ENCODE data around the gene MYBPHL. TPM values are rescaled to one million over a fixed set of nuclear protein-coding genes. Genes with fewer than 3 reads are reported as not detected.
"Not testable (repeated sequence)": the region's sequence is repeated elsewhere in the genome, so short reads cannot be mapped to it uniquely, and the experiment has no call there.

Gene MYBPHL
- total RNA-seq, 3 donors from 2014 or later (not counting 1 experiment from before 2014, with no cell fraction given) = not detected

DNA sequence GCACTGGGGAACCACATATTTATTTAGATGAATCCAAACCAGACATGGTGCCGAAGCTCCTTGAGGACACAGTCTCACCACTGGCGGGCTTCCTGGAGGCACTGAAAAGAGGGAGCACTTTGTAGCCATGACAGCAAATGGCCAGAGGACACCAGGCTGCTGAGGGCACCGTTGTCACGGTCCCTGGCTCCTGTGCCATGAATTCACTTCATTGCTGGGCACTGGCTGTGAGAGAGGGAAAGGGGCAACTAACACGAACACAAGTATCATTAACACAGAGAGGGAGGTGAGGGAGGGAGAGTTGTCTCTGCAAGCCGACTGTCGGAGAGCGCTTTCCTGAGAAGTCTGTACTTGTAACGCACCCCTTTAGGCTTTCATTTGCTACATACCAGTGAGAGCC, 14.4 kb downstream of the MYBPHL start:
- DNase-seq (no peak), ATAC-seq (no peak)
- Mint-ChIP-seq H3K4me1 (no peaks in the 10 kb centered on the region), H3K27ac (no peak overlapping the region), H3K36me3 (no peaks in the 10 kb centered on the region), H3K27me3 (ENCODE audit: low read depth in 2 of 2) (peaks cover 8 to 20% of the 10 kb centered on the region in 2 donors), H3K9me3 (no peaks in the 10 kb centered on the region), H3K4me3 (no peak overlapping the region)
- Histone ChIP-seq H3K36me3 (ENCODE audit: control insufficient read depth, insufficient read depth, low read length) (no peaks in the 10 kb centered on the region), H3K4me3 (ENCODE audit: low read length) (no peak overlapping the region), H3K27ac (ENCODE audit: low read length) (no peak overlapping the region), H3K9me3 (ENCODE audit: control insufficient read depth, insufficient read depth, low read length) (no peaks in the 10 kb centered on the region), H3K27me3 (ENCODE audit: control insufficient read depth, insufficient read depth, low read length) (no peaks in the 10 kb centered on the region), H3K4me1 (ENCODE audit: control insufficient read depth, insufficient read depth, low read length) (no peaks in the 10 kb centered on the region)
- WGBS (ENCODE audit: insufficient coverage) = 90% methylated on average over 9 of the region's 9 CpGs
- TF ChIP-seq, protein P1, sequence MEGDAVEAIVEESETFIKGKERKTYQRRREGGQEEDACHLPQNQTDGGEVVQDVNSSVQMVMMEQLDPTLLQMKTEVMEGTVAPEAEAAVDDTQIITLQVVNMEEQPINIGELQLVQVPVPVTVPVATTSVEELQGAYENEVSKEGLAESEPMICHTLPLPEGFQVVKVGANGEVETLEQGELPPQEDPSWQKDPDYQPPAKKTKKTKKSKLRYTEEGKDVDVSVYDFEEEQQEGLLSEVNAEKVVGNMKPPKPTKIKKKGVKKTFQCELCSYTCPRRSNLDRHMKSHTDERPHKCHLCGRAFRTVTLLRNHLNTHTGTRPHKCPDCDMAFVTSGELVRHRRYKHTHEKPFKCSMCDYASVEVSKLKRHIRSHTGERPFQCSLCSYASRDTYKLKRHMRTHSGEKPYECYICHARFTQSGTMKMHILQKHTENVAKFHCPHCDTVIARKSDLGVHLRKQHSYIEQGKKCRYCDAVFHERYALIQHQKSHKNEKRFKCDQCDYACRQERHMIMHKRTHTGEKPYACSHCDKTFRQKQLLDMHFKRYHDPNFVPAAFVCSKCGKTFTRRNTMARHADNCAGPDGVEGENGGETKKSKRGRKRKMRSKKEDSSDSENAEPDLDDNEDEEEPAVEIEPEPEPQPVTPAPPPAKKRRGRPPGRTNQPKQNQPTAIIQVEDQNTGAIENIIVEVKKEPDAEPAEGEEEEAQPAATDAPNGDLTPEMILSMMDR (IDR thresholded peaks at IDR 0.05) = no peak
- intact Hi-C loops (cut with micrococcal nuclease) = no loop called here

GRCh38 chr1:109290998-109291397, 15.8 kb downstream of the MYBPHL start:
- no peak overlapping the region for H3K27ac ChIP-seq (ENCODE audit: low read length)
- H3K27ac Mint-ChIP-seq = no peak overlapping the region
- H3K4me3 ChIP-seq (ENCODE audit: low read length) = no peak overlapping the region
- H3K4me1 ChIP-seq (ENCODE audit: control insufficient read depth, insufficient read depth, low read length) = no peaks in the 10 kb centered on the region
- WGBS (ENCODE audit: insufficient coverage) = 71% methylated on average over 6 of the region's 6 CpGs
- H3K9me3 ChIP-seq (ENCODE audit: control insufficient read depth, insufficient read depth, low read length) = no peaks in the 10 kb centered on the region
- TF ChIP-seq, protein P1 (IDR thresholded peaks at IDR 0.05) = no peak
- no peaks in the 10 kb centered on the region for H3K4me1 Mint-ChIP-seq
- intact Hi-C loops (cut with micrococcal nuclease) = no loop called here
- ATAC-seq (peak in 1 of 3 donors; percentile 46), DNase-seq (no peak)
- peaks cover 8 to 20% of the 10 kb centered on the region in 2 donors for H3K27me3 Mint-ChIP-seq (ENCODE audit: low read depth in 2 of 2)
- no peaks in the 10 kb centered on the region for H3K36me3 Mint-ChIP-seq
- H3K9me3 Mint-ChIP-seq = no peaks in the 10 kb centered on the region
- H3K36me3 ChIP-seq (ENCODE audit: control insufficient read depth, insufficient read depth, low read length) = no peaks in the 10 kb centered on the region
- H3K27me3 ChIP-seq (ENCODE audit: control insufficient read depth, insufficient read depth, low read length) = no peaks in the 10 kb centered on the region
- no peak overlapping the region for H3K4me3 Mint-ChIP-seq

- Mint-ChIP-seq H3K27ac (no peak overlapping the region), H3K9me3 (no peaks in the 10 kb centered on the region), H3K36me3 (no peaks in the 10 kb centered on the region), H3K27me3 (ENCODE audit: low read depth in 2 of 2) (peaks cover 3 to 12% of the 10 kb centered on the region in 2 donors), H3K4me3 (no peak overlapping the region), H3K4me1 (no peaks in the 10 kb centered on the region)
- intact Hi-C loops (cut with micrococcal nuclease) = no loop called here
- Histone ChIP-seq H3K4me3 (ENCODE audit: low read length) (no peak overlapping the region), H3K27me3 (ENCODE audit: control insufficient read depth, insufficient read depth, low read length) (no peaks in the 10 kb centered on the region), H3K36me3 (ENCODE audit: control insufficient read depth, insufficient read depth, low read length) (no peaks in the 10 kb centered on the region), H3K27ac (ENCODE audit: low read length) (no peak overlapping the region), H3K4me1 (ENCODE audit: control insufficient read depth, insufficient read depth, low read length) (no peaks in the 10 kb centered on the region), H3K9me3 (ENCODE audit: control insufficient read depth, insufficient read depth, low read length) (no peaks in the 10 kb centered on the region)
- DNase-seq (no peak), ATAC-seq (no peak)
- WGBS (ENCODE audit: insufficient coverage) = 90% methylated on average over 1 of the region's 1 CpG
- TF ChIP-seq, protein P1 (IDR thresholded peaks at IDR 0.05) = no peak
These were observed 16.7 kb downstream of the MYBPHL start for GRCh38 chr1:109290137-109290536.

GRCh38 chr1:109286762-109287161, 20.0 kb downstream of the MYBPHL start:
- intact Hi-C loops (cut with micrococcal nuclease); H3K9me3 Mint-ChIP-seq: not testable (repeated sequence)

More at GRCh38 chr1:109286762-109287161, 20.0 kb downstream of the MYBPHL start:
- H3K36me3 Mint-ChIP-seq; H3K4me3 ChIP-seq (ENCODE audit: low read length); H3K36me3 ChIP-seq (ENCODE audit: control insufficient read depth, insufficient read depth, low read length); H3K4me3 Mint-ChIP-seq; H3K27ac Mint-ChIP-seq; H3K27ac ChIP-seq (ENCODE audit: low read length); DNase-seq; H3K27me3 ChIP-seq (ENCODE audit: control insufficient read depth, insufficient read depth, low read length); ATAC-seq; H3K9me3 ChIP-seq (ENCODE audit: control insufficient read depth, insufficient read depth, low read length); H3K27me3 Mint-ChIP-seq (ENCODE audit: low read depth in 2 of 2): not testable (repeated sequence)
- H3K4me1 Mint-ChIP-seq = peaks cover 21% of the 10 kb centered on the region in 2 donors
- H3K4me1 ChIP-seq (ENCODE audit: control insufficient read depth, insufficient read depth, low read length) = peaks cover 20% of the 10 kb centered on the region
- WGBS (ENCODE audit: insufficient coverage) = 92% methylated on average over 5 of the region's 5 CpGs
